ENCODE measurements around the gene TSPEAR.
"Not testable (repeated sequence)": the region's sequence is repeated elsewhere in the genome, so short reads cannot be mapped to it uniquely, and the experiment has no call there.

TSPEAR gene

GRCh38 chr21:44614161-44614631 lies 97.2 kb downstream of the TSPEAR start:
- Mint-ChIP-seq H3K27me3 (ENCODE audit: low read depth) (peaks cover 11% of the 10 kb centered on the region), H3K27ac (no peak overlapping the region), H3K9me3 (peaks cover 30% of the 10 kb centered on the region), H3K4me3 (no peak overlapping the region), H3K36me3 (ENCODE audit: low read depth) (no peaks in the 10 kb centered on the region), H3K4me1 (no peaks in the 10 kb centered on the region)
- TF ChIP-seq CTCF (IDR thresholded peaks at IDR 0.05; ENCODE audit: unreplicated experiment in 3 of 3), result no peak

- Mint-ChIP-seq H3K27me3 (ENCODE audit: low read depth) (peaks cover 11% of the 10 kb centered on the region), H3K27ac (no peak overlapping the region), H3K9me3 (peaks cover 29% of the 10 kb centered on the region), H3K4me1 (no peaks in the 10 kb centered on the region), H3K4me3 (no peak overlapping the region), H3K36me3 (ENCODE audit: low read depth) (peaks cover 3% of the 10 kb centered on the region)
- TF ChIP-seq CTCF (IDR thresholded peaks at IDR 0.05; ENCODE audit: unreplicated experiment in 3 of 3), result no peak
Observed at GRCh38 chr21:44613386-44614155, 97.8 kb downstream of the TSPEAR start.

GRCh38 chr21:44612669-44613229 lies 98.6 kb downstream of the TSPEAR start:
- no peaks in the 10 kb centered on the region for H3K4me1 Mint-ChIP-seq
- peaks cover 11% of the 10 kb centered on the region for H3K27me3 Mint-ChIP-seq (ENCODE audit: low read depth)
- H3K27ac Mint-ChIP-seq, result no peak overlapping the region
- no peak overlapping the region for H3K4me3 Mint-ChIP-seq
- H3K36me3 Mint-ChIP-seq (ENCODE audit: low read depth), result peaks cover 3% of the 10 kb centered on the region
- TF ChIP-seq CTCF (IDR thresholded peaks at IDR 0.05; ENCODE audit: unreplicated experiment in 3 of 3), result no peak
- peaks cover 30% of the 10 kb centered on the region for H3K9me3 Mint-ChIP-seq

GRCh38 chr21:44612029-44612486 lies 99.3 kb downstream of the TSPEAR start, which contains the start of gene KRTAP10-8:
TSS of gene KRTAP10-8 (plus strand) at chr21:44612079. CDS start at chr21:44612101, 22 bp downstream.
- Mint-ChIP-seq H3K4me1 (no peaks in the 10 kb centered on the region), H3K27ac (no peak within 1 kb of the TSS), H3K4me3 (no peak within 1 kb of the TSS), H3K9me3 (peaks cover 32% of the 10 kb centered on the region), H3K36me3 (ENCODE audit: low read depth) (peaks cover 3% of the 10 kb centered on the region), H3K27me3 (ENCODE audit: low read depth) (peaks cover 10% of the 10 kb centered on the region)
- TF ChIP-seq CTCF (IDR thresholded peaks at IDR 0.05; ENCODE audit: unreplicated experiment in 3 of 3), result no peak

- H3K36me3 Mint-ChIP-seq (ENCODE audit: low read depth), result peaks cover 3% of the 10 kb centered on the region
- H3K9me3 Mint-ChIP-seq, result peaks cover 33% of the 10 kb centered on the region
- H3K27ac Mint-ChIP-seq, result no peak overlapping the region
- H3K27me3 Mint-ChIP-seq (ENCODE audit: low read depth), result peaks cover 10% of the 10 kb centered on the region
- no peak overlapping the region for H3K4me3 Mint-ChIP-seq
- H3K4me1 Mint-ChIP-seq, result no peaks in the 10 kb centered on the region
- no peak for TF ChIP-seq CTCF (IDR thresholded peaks at IDR 0.05; ENCODE audit: unreplicated experiment in 3 of 3)
Observed at GRCh38 chr21:44611551-44611950, 99.8 kb downstream of the TSPEAR start.

- H3K27me3 Mint-ChIP-seq (ENCODE audit: low read depth); H3K27ac Mint-ChIP-seq; H3K4me3 Mint-ChIP-seq; H3K4me1 Mint-ChIP-seq; H3K36me3 Mint-ChIP-seq (ENCODE audit: low read depth): not testable (repeated sequence)
- H3K9me3 Mint-ChIP-seq, result peaks cover 37% of the 10 kb centered on the region
Observed at GRCh38 chr21:44610157-44610843, 101.1 kb downstream of the TSPEAR start.

Data from nephron (organoid).